OCI-LY3 (cell line): ENCODE data around the gene LGALS16.

ENCODE experiments used
- H2AFZ ChIP-seq: fragments of 200-600, 300-600 bp; shearing (Covaris generic); 2 replicates; pipeline ENCODE4 v1.6.0; 2014; ENCODE audit warnings: antibody characterized with exemption, low read depth, low read length
- H3K27ac ChIP-seq: fragments of 200-600, 300-600 bp; sonication (generic); 2 replicates; pipeline ENCODE4 v1.5.1; 2014; ENCODE audit warnings: mild to moderate bottlenecking, low read length, moderate library complexity, mixed read lengths
- H3K27me3 ChIP-seq: fragments of 200-600, 300-600 bp; sonication (generic); 2 replicates; pipeline ENCODE4 v1.6.1; 2014; ENCODE audit warnings: low read depth, low read length, mixed read lengths
- H3K36me3 ChIP-seq: fragments of 200-600, 300-600 bp; sonication (generic); replicated peaks from 2 replicates; pipeline ENCODE3; 2014; ENCODE audit warnings: low read depth, low read length, mixed read lengths
- H3K4me1 ChIP-seq: fragments of 300-600, 200-600 bp; sonication (generic); 2 replicates; pipeline ENCODE4 v1.6.1; 2014; ENCODE audit warnings: low read length, mixed read lengths
- H3K4me2 ChIP-seq: fragments of 200-600, 300-600 bp; sonication (generic); 2 replicates; pipeline ENCODE4 v1.6.1; 2014; ENCODE audit warnings: low read length, mixed read lengths
- H3K4me3 ChIP-seq: fragments of 300-600, 200-600 bp; sonication (generic); 2 replicates; pipeline ENCODE4 v1.5.1; 2014; ENCODE audit warnings: antibody characterized with exemption, mild to moderate bottlenecking, low read length, moderate library complexity
- H3K79me2 ChIP-seq: fragments of 300-600, 200-600 bp; shearing (Covaris generic); 2 replicates; pipeline ENCODE4 v1.6.1; 2014; ENCODE audit warnings: mild to moderate bottlenecking, low read length, mixed read lengths
- H3K9ac ChIP-seq: fragments of 300-600, 200-600 bp; shearing (Covaris generic); 2 replicates; pipeline ENCODE4 v1.6.0; 2014; ENCODE audit warnings: mild to moderate bottlenecking, low read length, moderate library complexity
- H3K9me3 ChIP-seq: fragments of 200-600, 300-600 bp; shearing (Covaris generic); 2 replicates; pipeline ENCODE4 v1.6.1; 2014; ENCODE audit warnings: low read length, mixed read lengths; ENCODE audit not compliant: insufficient read depth
- H4K20me1 ChIP-seq: fragments of 200-600, 300-600 bp; sonication (generic); 2 replicates; pipeline ENCODE4 v1.6.1; 2016; ENCODE audit warnings: low read length, mixed read lengths; ENCODE audit not compliant: insufficient read depth
- CTCF ChIP-seq: fragments of 200-600, 300-600 bp; sonication (generic); IDR thresholded peaks from 2 replicates; pipeline ENCODE4 v1.5.1; 2014; ENCODE audit warnings: antibody characterized with exemption, low read length, low read depth
- EZH2phosphoT487 ChIP-seq: fragments of 200-600 bp; shearing (Covaris generic); IDR thresholded peaks from 2 replicates; pipeline ENCODE4 v1.6.1; 2018; ENCODE audit warnings: antibody characterized with exemption, mixed run types, low read depth

Gene LGALS16

GRCh38 chr19:39704181-39705044 lies 48.7 kb downstream of the LGALS16 start, which contains the start of gene LGALS14:
Gene LGALS14 (plus strand): TSS chr19:39704481. CDS start chr19:39704529, 48 bp downstream.
- no peak within 1 kb of the TSS for H3K9ac ChIP-seq
- H3K27ac ChIP-seq = no peak within 1 kb of the TSS
- H3K79me2 ChIP-seq = no peaks in the 10 kb centered on the region
- H3K27me3 ChIP-seq = peaks cover 86% of the 10 kb centered on the region
- H3K4me1 ChIP-seq = peaks cover 17% of the 10 kb centered on the region
- TF ChIP-seq EZH2phosphoT487 (no peak), CTCF (no peak)
- H2AFZ ChIP-seq = no peak within 1 kb of the TSS
- no peak within 1 kb of the TSS for H3K4me2 ChIP-seq
- no peak within 1 kb of the TSS for H3K4me3 ChIP-seq
- no peaks in the 10 kb centered on the region for H3K36me3 ChIP-seq
- 0 out of 2 replicates have a peak, but pooled peaks cover 3% of the 10 kb centered on the region for H4K20me1 ChIP-seq
- H3K9me3 ChIP-seq = no peaks in the 10 kb centered on the region

DNA sequence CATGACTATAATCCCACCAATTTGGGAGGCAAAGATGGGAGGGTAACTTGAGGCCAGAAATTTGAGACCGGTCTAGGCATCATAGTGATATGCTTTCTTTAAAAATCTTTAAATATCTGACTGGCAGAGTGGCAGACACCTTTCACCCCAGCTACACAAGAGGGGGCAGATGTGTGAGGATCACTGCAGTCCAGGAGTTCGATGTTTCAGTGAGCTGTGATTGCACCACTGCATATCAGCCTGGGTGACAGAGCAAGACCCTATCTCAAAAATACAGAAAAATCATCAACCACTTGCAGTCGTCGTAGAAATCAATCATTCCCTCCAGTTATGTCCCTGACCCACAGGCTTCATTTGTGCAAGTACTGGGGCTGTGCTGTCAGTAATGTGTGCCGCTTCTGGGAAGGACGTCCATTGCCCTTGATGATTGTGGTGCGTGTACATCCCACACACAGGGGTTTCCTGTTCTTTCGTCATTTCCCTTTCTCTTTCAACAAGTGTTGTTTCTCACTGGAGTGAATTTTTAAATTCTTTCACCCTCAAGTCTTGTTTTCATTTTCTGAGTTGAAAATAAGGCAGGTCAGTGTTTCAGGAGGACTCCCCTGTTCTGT lies 50.0 kb downstream of the LGALS16 start:
- H3K9ac ChIP-seq = no peak overlapping the region
- H2AFZ ChIP-seq = no peak overlapping the region
- no peak overlapping the region for H3K4me2 ChIP-seq
- peaks cover 17% of the 10 kb centered on the region for H3K4me1 ChIP-seq
- no peaks in the 10 kb centered on the region for H3K36me3 ChIP-seq
- H3K9me3 ChIP-seq = no peaks in the 10 kb centered on the region
- no peak overlapping the region for H3K4me3 ChIP-seq
- H3K27me3 ChIP-seq = peaks cover 86% of the 10 kb centered on the region
- H3K79me2 ChIP-seq = no peaks in the 10 kb centered on the region
- no peak for TF ChIP-seq CTCF
- no peak for TF ChIP-seq EZH2phosphoT487
- H4K20me1 ChIP-seq = 0 out of 2 replicates have a peak, but pooled peaks cover 3% of the 10 kb centered on the region
- no peak overlapping the region for H3K27ac ChIP-seq

DNA sequence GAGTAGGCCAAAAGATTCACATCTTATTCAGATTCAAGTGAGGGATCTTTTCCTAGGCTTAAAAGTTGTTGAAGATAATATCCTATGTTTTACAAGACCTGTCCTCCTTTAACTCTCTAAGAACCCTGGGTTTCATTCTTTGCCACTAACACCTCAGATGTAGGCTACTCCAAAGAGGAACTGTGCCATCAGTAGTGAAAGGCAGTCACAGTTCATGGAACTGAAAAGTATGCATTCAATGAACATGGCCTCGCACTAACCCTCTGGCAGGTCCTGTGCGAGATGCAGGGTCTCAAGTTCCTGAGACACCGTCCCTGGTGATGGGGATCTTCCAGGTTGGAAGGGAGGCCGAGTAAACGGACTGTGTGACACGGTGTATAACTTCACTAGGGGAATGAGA lies 52.9 kb downstream of the LGALS16 start:
- TF ChIP-seq CTCF (no peak), EZH2phosphoT487 (no peak)
- H3K4me2 ChIP-seq = no peak overlapping the region
- H3K9me3 ChIP-seq = no peaks in the 10 kb centered on the region
- no peaks in the 10 kb centered on the region for H3K79me2 ChIP-seq
- H3K36me3 ChIP-seq = no peaks in the 10 kb centered on the region
- no peak overlapping the region for H3K27ac ChIP-seq
- peaks cover 7% of the 10 kb centered on the region for H3K4me1 ChIP-seq
- 0 out of 2 replicates have a peak, but pooled peaks cover 3% of the 10 kb centered on the region for H4K20me1 ChIP-seq
- H3K27me3 ChIP-seq = peaks cover 72% of the 10 kb centered on the region
- H2AFZ ChIP-seq = no peak overlapping the region
- no peak overlapping the region for H3K4me3 ChIP-seq
- no peak overlapping the region for H3K9ac ChIP-seq
